Endometrial microvascular endothelial cells (primary cell): ENCODE results near the gene WDFY1. TPM values are rescaled to one million over a fixed set of nuclear protein-coding genes. Genes with fewer than 3 reads are reported as not detected.
"Not testable (repeated sequence)": the region's sequence is repeated elsewhere in the genome, so short reads cannot be mapped to it uniquely, and the experiment has no call there.

Source experiments
- in situ Hi-C: cut with HindIII; loops from 2 replicates; pipeline ENCODE4 v1.10.0; 2017; ENCODE audit warnings: low sequenced_read_pairs, low pct_unique_long_range_greater_than_20kb; ENCODE audit errors: inconsistent ontology term
- total RNA-seq: library from RNA; depleted of rRNA; stranded (reverse); fragments of >200 nt; gene quantifications from one replicate; pipeline ENCODE4 v1.2.3, GENCODE V29; 2015; ENCODE audit errors: inconsistent ontology term

WDFY1 gene
- total RNA-seq, 1 donor from 2014 or later = 120 TPM

DNA sequence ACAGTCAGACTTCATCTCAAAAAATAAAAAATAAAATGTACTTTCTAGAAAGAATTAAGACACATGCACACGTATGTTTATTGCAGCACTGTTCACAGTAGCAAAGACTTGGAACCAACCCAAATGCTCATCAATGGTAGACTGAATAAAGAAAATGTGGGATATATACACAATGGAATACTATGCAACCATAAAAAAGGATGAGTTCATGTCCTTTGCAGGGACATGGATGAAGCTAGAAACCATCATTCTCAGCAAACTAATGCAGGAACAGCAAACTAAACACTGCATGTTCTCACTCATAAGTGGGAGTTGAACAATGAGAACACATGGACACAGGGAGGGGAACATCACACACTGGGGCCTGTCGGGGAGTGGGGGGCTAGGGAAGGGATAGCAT, 72.4 kb downstream of the WDFY1 start:
- in situ Hi-C loops = not testable (repeated sequence)

DNA sequence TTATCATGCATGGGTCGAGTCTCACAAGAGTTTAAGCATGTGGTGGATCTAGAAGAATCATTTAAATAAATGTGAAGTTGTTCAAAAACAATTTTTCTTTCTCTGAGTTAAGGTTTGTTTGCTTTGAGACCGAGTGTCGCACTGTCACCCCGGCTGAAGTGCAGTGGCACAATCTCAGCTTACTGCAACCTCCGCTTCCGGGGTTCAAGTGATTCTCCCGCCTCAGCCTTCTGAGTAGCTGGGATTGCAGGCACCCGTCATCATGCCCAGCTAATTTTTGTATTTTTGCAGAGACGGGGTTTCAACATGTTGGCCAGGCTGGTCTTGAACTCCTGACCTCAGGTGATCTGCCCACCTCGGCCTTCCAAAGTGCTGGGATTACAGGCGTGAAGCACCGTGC, 73.5 kb downstream of the WDFY1 start:
- in situ Hi-C loops = not testable (repeated sequence)

DNA sequence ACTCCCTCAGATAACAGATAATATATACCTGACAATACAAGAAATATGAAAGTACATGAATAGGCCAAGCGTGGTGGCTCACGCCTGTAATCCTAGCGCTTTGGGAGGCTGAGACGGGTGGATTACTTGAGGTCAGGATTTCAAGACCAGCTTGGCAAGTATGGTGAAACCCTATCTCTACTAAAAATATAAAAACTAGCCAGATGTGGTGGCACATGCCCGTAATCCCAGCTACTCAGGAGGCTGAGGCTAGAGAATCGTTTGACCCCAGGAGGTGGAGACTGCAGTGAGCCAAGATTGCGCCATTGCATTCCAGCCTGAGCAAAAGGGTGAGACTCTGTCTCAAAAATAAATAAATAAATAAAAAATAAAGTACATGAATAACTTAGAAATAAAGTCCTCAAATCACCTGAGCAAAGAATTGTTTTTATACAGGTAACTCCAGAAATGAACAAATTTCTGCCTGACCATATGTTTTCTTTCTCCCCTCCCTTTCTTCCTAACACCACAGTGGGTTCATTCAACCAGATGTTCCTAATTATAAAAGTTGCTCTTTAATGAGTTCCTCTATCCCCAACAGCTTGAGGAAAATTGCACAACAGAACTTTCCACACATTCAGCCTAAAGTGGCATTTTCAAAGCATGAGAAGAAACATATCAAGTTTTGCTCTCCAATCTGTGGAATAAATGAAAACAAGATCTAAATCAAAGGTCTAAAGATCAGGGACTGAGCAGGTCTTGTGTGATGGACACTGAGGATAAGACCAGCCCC, 74.1 kb downstream of the WDFY1 start:
- in situ Hi-C loops = no loop called here

DNA sequence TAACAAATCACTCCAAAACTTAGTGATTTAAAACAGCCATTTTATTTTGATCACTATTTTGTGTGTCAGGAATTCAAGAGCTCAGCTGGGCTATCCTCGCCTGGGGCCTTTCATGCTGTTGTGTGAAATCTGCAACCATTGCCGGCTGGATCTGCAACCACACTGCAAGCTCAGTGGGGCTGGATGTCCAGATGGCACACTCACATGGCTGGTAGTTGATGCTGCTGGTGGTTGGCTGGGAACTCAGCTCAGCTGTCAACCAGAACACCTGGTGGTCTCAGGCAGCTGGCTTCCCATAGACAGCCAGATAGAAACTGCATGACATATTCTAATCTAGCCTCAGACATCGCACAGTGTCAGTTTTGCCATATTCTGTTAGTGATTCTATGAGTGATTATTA, 77.1 kb downstream of the WDFY1 start:
- in situ Hi-C loops = no loop called here

DNA sequence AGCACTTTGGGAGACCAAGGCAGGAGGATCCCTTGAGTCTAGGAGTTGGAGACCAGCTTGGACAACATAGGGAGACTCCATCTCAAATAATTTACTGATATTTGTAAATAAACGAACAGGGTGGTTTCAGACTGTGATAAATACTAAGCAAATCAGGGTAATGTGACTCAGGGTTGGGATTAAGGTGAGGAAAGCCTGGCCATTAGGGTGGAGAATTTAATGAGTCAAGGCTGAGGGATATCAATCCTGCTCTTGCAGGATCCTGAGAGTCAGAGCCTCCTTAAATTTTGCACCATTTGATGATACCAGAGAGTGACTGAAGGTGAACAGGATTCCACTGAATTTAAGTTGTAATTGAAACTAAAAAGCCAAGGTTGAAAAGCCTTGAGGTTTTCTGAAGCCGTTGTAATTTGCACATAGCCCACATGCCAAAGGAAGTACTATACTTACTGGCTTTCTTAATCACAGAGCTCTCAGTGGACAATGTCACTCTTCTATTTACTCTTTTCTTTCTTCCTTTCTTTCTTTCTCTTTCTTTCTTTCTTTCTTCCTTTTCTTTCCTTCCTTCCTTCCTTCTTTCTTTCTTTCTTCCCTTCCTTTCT, 79.1 kb downstream of the WDFY1 start:
- in situ Hi-C loops = no loop called here

DNA sequence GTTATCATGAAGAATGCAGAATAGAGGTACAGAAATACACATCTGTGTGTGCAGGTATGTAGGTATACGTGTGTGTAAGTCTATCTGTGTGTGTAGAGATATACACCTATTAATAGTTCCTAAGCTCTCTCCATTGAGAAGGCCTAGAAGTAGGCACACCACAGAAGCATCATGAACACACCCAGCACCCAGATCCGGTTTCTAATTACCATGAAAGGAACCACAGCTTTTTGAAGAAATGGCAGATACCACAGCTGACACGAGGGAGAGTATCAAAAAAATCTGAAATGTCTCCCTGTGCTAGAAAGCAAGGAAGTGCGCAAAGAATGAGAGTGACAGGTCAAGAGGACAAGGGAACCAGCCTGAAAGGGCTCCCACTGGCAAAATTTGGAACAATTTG, 80.0 kb downstream of the WDFY1 start:
- in situ Hi-C loops = no loop called here

DNA sequence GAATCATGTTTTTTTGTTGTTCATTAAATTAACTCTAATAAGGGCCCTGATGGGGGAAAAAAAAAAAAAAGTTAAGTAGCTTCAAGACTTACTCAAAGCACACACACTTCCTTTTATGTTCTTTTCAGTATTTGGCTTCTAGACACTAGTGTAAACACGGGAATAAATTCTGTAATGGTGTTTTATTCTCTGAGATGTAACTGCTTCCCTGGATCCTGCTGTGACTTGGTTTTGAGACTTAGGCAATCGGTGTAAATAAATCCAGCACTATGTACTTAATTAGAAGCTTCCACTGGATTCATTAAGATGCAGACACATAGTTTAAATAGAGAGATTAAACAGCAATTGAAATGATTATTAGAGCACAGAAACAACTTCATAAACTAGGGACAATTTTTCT, 81.6 kb downstream of the WDFY1 start:
- in situ Hi-C loops = no loop called here

DNA sequence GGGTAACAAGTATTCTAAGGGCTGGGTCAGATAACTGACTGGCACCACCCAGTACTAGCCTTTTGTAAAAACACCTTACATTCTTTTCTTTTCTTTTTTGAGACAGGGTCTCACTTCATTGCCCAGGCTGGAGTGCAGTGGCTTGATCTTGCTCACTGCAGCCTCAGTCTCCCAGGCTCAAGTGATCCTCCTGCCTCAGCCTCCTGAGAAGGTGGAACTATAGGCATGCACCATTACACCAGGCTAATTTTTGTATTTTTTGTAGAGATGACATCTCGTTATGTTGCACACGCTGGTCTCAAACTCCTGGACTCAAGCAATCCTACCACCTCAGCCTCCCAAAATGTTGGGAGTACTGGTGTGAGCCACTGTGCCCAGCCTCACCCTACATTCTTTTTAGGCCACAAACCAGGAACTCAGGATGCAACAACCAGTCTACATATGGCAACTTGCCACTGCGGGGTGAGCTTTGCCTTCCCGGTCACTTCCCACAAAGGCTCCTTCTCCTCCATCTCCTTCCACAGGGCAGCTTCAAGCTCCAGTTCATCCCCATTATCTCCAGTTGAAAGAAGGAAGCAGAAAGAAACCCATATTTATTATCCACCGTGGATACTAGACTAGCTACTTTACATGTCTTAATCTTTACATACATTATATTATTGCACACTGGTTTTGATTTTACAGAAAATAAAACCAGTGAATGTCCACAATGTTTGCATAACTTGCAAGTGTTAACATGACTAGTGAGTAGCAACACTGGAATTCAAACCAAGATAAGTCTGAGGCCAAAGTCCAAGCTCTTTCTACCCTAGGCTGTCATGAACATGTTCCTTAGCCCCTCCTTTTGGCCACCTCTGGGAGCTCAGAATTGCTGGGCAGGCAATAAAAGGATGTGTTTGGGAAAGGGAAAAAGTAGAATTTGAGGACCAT, 84.1 kb downstream of the WDFY1 start:
- in situ Hi-C loops = no loop called here

DNA sequence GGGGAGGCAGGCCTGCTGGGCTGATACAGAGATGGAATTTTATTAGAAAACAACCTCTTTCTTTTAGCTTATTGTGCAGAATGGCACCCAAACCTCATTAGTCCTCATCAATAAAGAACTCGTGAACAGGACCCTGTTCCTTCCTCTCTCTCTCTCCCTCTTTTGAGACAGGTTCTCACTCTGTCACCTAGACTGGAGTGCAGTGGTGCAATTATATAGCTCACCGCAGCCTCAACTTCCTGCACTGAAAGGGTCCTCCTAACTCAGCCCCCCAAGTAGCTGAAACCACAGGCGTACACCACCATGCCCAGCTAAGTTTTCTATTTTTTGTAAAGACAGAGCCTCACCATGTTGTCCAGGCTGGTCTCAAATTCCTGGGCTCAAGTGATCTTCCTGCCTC, 86.1 kb downstream of the WDFY1 start:
- in situ Hi-C loops = no loop called here

DNA sequence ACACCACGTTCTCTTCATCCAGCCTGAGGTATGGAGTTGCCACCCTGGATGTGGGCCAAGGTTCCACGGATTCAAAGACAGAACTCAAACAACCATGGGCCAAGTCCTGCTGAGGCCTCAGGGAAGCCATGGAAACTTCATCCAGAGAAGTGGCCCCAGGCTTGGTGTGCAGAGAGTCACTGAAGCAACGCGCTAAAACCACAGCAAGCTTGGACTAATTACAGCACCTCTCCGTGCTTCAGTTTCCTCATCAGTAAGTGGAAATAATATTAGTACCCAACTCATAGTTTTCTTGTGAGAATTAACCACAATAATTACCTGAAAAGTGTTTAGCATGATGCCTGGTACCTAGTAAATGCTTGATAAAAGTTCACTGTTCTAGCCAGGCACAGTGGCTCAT, 88.6 kb downstream of the WDFY1 start:
- in situ Hi-C loops = no loop called here

DNA sequence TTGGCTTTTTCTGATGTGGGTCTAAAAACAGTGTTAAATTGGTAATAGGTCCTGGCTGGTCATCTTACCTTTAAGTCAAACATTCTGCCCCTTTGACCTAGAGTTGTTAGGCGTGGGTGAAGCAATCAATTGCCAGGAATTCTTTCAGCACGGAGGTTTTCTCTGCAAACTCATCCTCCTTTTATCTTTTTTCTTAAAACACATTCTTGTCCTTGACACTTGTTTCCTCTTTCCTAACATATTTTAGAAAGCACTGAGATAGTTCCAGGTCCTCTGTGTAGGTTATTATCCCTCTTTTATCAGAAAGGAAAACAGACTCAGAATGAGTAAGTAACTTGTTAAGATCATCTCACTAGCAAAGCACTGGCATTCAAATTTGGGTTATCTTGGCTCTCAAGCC, 89.1 kb downstream of the WDFY1 start:
- in situ Hi-C loops = no loop called here

DNA sequence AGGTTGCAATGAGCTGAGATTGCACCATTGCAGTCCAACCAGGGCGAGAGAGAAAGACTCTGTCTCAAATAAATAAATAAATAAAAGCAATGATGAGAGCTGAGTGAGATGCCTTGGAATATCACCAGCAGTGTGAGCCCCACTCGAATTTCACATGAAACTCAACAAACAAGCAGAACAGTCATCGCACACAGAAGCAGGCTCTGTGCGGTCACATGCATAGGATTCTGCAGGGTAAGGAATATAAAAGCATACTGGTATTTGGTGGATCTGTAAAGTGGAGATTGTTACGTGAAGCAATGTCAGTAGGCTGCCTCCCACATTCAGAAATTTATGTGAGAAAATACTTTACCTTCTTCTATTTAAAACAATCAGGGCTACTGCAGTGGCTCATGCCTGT, 89.7 kb downstream of the WDFY1 start:
- in situ Hi-C loops = no loop called here

DNA sequence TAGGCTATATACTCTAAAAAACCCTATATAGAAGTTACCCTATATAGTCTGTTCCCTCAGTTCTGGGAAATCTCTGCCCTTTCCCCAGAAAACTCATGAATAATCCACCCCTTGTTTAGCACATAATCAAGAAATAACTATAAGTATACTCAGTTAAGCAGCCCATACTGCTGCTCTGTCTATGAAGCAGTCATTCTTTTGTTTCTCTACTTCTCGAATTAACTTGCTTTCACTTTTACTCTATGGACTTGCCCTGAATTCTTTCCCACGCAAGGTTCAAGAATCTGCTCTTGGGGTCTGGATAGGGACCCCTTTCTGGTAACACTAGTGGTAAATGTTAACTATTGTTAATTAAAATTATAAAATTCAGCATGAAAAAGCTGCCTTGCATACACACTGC, 90.4 kb downstream of the WDFY1 start:
- in situ Hi-C loops = no loop called here

DNA sequence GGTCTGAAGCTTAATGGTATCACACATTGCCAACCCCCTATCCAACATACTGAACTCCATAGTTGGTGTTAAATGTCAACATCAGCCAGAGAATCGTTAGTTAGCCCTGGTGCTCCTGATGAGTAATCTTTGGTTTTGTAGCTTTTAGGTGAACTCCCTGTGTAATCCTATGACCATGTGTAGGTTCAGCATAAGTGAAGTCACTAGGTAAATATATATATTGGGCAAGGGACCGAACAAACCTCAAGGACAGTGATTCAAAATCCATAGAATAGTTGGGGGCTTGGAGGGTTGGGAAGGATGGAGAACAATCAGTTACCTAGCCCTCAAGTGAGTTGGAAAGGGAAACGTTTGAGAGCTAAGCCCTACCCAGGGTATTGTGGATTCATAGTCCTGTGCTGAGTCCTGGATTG, 91.7 kb downstream of the WDFY1 start:
- in situ Hi-C loops = no loop called here

DNA sequence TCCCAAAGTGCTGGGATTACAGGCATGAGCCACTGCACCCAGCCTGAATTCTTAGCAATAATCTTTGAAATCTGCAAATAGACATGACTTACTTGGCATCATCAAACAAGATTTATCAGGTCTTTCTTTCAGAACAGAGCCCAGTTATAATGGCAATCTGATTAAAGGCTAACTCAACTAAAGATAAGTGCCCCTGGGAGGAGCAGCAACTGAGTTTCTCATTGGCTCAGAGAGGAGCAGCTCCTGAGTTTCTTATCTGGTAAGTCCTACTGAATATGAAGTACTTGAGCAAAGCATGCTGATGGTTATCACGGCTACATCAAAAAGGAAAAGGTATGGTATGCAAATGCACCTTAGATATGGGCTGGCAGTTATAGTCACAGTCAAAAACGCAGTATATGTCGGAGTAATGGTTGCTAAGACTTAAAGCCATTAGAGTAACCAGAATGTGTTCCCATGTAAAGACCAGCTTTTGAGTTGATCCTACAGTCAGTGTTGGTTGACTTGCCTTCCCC, 92.8 kb downstream of the WDFY1 start:
- in situ Hi-C loops = no loop called here

DNA sequence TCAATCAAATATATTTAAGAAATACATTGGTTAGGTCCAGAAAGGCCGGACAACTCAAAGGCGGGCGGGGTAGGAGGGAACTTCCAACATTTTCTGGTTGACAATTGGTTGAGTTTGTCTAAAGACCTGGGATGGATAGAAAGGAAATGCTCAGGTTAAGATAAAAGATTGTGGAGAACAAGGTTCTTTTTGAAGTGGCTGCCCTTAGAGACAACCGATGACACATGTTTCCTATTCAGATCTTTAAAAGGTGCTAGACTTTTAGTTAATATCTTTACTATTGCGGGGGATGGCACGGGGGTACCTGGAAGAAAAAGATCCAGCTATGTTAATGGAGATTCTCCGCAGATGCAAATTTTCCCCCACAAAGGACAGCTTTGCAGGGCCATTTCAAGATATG, 97.7 kb downstream of the WDFY1 start:
- in situ Hi-C loops = no loop called here

DNA sequence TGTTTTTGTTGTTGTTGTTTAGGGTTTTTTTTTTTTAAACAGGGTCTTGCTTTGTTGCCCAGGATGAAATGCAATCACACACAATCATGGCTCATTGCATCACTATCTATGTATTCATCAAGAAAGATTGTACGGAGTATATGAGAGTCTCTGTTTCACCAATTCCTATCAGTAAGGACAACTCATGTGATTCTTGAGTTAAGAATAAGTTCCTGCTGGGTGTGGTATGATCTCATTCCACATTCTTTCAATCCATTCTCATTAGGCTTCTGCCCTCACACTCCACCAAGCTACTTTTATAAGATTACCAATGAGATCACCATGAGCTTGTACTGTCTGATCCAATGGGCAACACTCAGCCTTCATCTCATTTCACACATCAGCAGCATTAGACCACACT, 98.6 kb downstream of the WDFY1 start:
- in situ Hi-C loops = no loop called here

DNA sequence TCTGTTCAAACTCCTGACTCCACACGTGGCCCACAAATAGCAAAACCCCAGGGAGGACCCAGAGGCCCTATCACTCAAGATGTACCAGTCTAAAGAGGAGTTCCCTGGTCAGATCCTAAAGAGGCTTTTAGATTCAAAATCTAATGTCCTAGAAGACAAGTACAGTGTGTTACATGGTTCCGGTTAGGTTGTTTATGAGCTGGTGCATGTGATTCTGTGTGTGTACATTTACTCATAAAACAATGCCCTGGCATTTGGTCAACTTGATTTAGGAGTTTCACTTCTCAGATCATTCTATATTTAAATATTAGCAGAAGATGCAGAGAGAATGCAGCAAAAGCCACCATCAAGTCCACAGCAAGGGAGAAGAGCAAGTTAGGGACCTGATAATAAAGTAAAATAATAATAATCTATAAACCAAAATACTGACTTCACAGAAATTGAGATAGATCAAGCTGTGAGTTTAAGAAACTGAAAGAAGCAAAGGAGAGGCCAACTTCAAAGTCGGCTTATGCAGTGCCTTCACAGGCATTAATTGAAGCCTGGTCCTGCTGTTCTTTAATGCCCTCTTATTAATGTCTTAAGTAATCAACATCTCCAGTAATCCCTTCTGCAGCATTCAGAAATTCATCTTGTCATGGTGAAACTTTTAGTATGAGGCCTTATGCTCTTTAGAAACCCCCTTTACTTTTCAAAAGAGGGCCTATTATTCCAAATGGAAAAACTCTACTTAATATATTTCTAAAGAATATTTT, 103.5 kb downstream of the WDFY1 start:
- in situ Hi-C loops = no loop called here
